ENCODE data around the gene SMYD3.

GRCh38 chr1:246051909-246052518 lies 455.1 kb downstream of the SMYD3 start:
- TF ChIP-seq, protein P1, sequence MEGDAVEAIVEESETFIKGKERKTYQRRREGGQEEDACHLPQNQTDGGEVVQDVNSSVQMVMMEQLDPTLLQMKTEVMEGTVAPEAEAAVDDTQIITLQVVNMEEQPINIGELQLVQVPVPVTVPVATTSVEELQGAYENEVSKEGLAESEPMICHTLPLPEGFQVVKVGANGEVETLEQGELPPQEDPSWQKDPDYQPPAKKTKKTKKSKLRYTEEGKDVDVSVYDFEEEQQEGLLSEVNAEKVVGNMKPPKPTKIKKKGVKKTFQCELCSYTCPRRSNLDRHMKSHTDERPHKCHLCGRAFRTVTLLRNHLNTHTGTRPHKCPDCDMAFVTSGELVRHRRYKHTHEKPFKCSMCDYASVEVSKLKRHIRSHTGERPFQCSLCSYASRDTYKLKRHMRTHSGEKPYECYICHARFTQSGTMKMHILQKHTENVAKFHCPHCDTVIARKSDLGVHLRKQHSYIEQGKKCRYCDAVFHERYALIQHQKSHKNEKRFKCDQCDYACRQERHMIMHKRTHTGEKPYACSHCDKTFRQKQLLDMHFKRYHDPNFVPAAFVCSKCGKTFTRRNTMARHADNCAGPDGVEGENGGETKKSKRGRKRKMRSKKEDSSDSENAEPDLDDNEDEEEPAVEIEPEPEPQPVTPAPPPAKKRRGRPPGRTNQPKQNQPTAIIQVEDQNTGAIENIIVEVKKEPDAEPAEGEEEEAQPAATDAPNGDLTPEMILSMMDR (IDR thresholded peaks at IDR 0.05) = no peak
- TF ChIP-seq POLR2A (IDR thresholded peaks at IDR 0.05) = no peak
